22Rv1 (cell line): ENCODE measurements around the gene RAB20.
"Not testable (repeated sequence)": the region's sequence is repeated elsewhere in the genome, so short reads cannot be mapped to it uniquely, and the experiment has no call there.

Experiments used
- CTCF ChIP-seq: fragments of 450-650 bp; IDR thresholded peaks from 2 replicates; pipeline ENCODE4 v1.5.1; 2017; ENCODE audit warnings: mild to moderate bottlenecking
- ZFX ChIP-seq: fragments of 450-650 bp; IDR thresholded peaks from 2 replicates; pipeline ENCODE4 v1.6.1; 2017; ENCODE audit warnings: antibody characterized with exemption, borderline replicate concordance

GRCh38 chr13:110486880-110487279, 74.6 kb downstream of the RAB20 start:
- not testable (repeated sequence) for TF ChIP-seq CTCF, ZFX
